HCT116 (cell line): ENCODE results near the gene C1orf167. TPM values are rescaled to one million over a fixed set of nuclear protein-coding genes. Genes with fewer than 3 reads are reported as not detected.

Source experiments
- ATAC-seq: fragments of 200-7000 bp; cut with Tn5 transposase; 2 replicates; pipeline ENCODE4 v1.9.1; 2020; ENCODE audit warnings: mild to moderate bottlenecking, moderate library complexity
- BruUV-seq: library from RNA; stranded (reverse); fragments of 400-500 nt; replicated peaks from 2 replicates; lab custom pipeline; 2021; lab: Mats Ljungman, UMichigan
- CTCF ChIA-PET: fragments of 300-600 bp; sonication (Branson Sonifier 250); formaldehyde crosslinking; loops from one replicate; lab custom pipeline; 2021; ENCODE audit warnings: antibody characterized with exemption; lab: Charles Lee
- POLR2A ChIA-PET: fragments of 300-600, 350-600 bp; sonication (Branson Sonifier 250); formaldehyde crosslinking; loops from one replicate; lab custom pipeline; 2021; ENCODE audit warnings: antibody characterized with exemption; lab: Charles Lee
- RAD21 ChIA-PET, 2 experiments: fragments of 300-600 bp; sonication (Branson Sonifier 250); formaldehyde crosslinking; loops; one replicate each; lab custom pipeline; 2023; ENCODE audit warnings: low total read pairs in 2 of 2; ENCODE audit not compliant: uncharacterized antibody in 2 of 2, unreplicated experiment in 2 of 2, low non-redundant PET in 1 of 2; lab: Charles Lee
- DNase-seq: peaks from one replicate; pipeline ENCODE4 v3.0.0-alpha.2; 2010; ENCODE audit warnings: low read depth, low spot score
- H2AFZ ChIP-seq: fragments of 200-600 bp; shearing (Covaris generic), sonication (generic); 2 replicates; pipeline ENCODE4 v1.6.1; 2017; ENCODE audit warnings: low read depth, mixed run types, mixed read lengths, antibody characterized with exemption, low read length; ENCODE audit not compliant: poor library complexity, severe bottlenecking
- H3K27ac ChIP-seq: 2 replicates; pipeline ENCODE4 v1.5.1; 2012; ENCODE audit warnings: low read depth, low read length
- H3K27me3 ChIP-seq: fragments of 200-600 bp; sonication (generic); 2 replicates; pipeline ENCODE4 v1.6.1; 2016; ENCODE audit warnings: mixed run types, low read length, mixed read lengths; ENCODE audit not compliant: insufficient read depth
- H3K36me3 ChIP-seq, 2 experiments: fragments of 200-500 bp in 1 of 2; fragments of 200-600 bp in 1 of 2; sonication (Bioruptor generic) in 1 of 2; sonication (generic) in 1 of 2; 2 replicates each; pipeline versions ENCODE4 v1.5.1 to v1.6.1; 2014 to 2016; ENCODE audit warnings: low read length in 2 of 2, inconsistent platforms in 1 of 2, mixed read lengths in 1 of 2, mixed run types in 1 of 2; ENCODE audit not compliant: insufficient read depth in 2 of 2, control insufficient read depth in 1 of 2
- H3K4me1 ChIP-seq, 2 experiments: fragments of 200-600 bp in 1 of 2; sonication (generic) in 1 of 2; 2 replicates each; pipeline versions ENCODE4 v1.5.1 to v1.6.1; 2012 to 2017; ENCODE audit warnings: low read length in 2 of 2, inconsistent platforms in 1 of 2, mild to moderate bottlenecking in 1 of 2, mixed read lengths in 1 of 2, mixed run types in 1 of 2, moderate library complexity in 1 of 2; ENCODE audit not compliant: insufficient read depth in 2 of 2, control insufficient read depth in 1 of 2
- H3K4me2 ChIP-seq: fragments of 200-600 bp; sonication (generic); 2 replicates; pipeline ENCODE4 v1.6.1; 2017; ENCODE audit warnings: mixed run types, low read length, mixed read lengths
- H3K4me3 ChIP-seq, 2 experiments: fragments of 200-600 bp in 1 of 2; sonication (generic) in 1 of 2; replicated peaks in 1 of 2; 2 replicates each; pipeline ENCODE4 v1.5.1; 2011 to 2016; ENCODE audit warnings: low read length in 2 of 2, control low read depth in 1 of 2, low read depth in 1 of 2, mild to moderate bottlenecking in 1 of 2, mixed read lengths in 1 of 2, mixed run types in 1 of 2
- H3K79me2 ChIP-seq: fragments of 200-600 bp; sonication (generic); 2 replicates; pipeline ENCODE4 v1.6.1; 2017; ENCODE audit warnings: mild to moderate bottlenecking, mixed run types, low read length, moderate library complexity, mixed read lengths; ENCODE audit not compliant: insufficient read depth
- H3K9ac ChIP-seq: fragments of 200-600 bp; sonication (generic); 2 replicates; pipeline ENCODE4 v1.6.1; 2016; ENCODE audit warnings: low read length, mixed read lengths
- H3K9me2 ChIP-seq: fragments of 200-600 bp; sonication (generic), shearing (Covaris generic); 2 replicates; pipeline ENCODE4 v1.6.1; 2017; ENCODE audit warnings: mixed run types, mild to moderate bottlenecking, moderate library complexity; ENCODE audit not compliant: insufficient read depth
- H3K9me3 ChIP-seq, 2 experiments: fragments of 200-500 bp in 1 of 2; fragments of 200-600 bp in 1 of 2; sonication (Bioruptor generic) in 1 of 2; sonication (generic) in 1 of 2; 2 replicates each; pipeline ENCODE4 v1.6.1; 2014 to 2017; ENCODE audit warnings: low read length in 2 of 2, mixed read lengths in 2 of 2, inconsistent platforms in 1 of 2, low read depth in 1 of 2, mild to moderate bottlenecking in 1 of 2, mixed run types in 1 of 2, moderate library complexity in 1 of 2; ENCODE audit not compliant: control insufficient read depth in 1 of 2, insufficient read depth in 1 of 2
- H4K20me1 ChIP-seq: fragments of 200-600 bp; sonication (generic), shearing (Covaris generic); 2 replicates; pipeline ENCODE4 v1.6.1; 2017; ENCODE audit warnings: mixed run types, mild to moderate bottlenecking, moderate library complexity; ENCODE audit not compliant: insufficient read depth
- ATF3 ChIP-seq: IDR thresholded peaks from 2 replicates; pipeline ENCODE4 v1.6.1; 2012
- CBX3 ChIP-seq: IDR thresholded peaks from 2 replicates; pipeline ENCODE4 v1.6.1; 2012; ENCODE audit warnings: low read depth
- CEBPB ChIP-seq: IDR thresholded peaks from 2 replicates; pipeline ENCODE4 v1.6.1; 2012; ENCODE audit warnings: low read depth
- EGR1 ChIP-seq: IDR thresholded peaks from 2 replicates; pipeline ENCODE4 v1.6.1; 2012; ENCODE audit warnings: low read depth
- ELF1 ChIP-seq: IDR thresholded peaks from 2 replicates; pipeline ENCODE4 v1.6.1; 2012; ENCODE audit warnings: low read depth, borderline replicate concordance
- EZH2 ChIP-seq: fragments of 200-600 bp; sonication (generic); IDR thresholded peaks from 2 replicates; pipeline ENCODE4 v1.6.1; 2017; ENCODE audit warnings: antibody characterized with exemption, mixed run types
- FOSL1 ChIP-seq: IDR thresholded peaks from 2 replicates; pipeline ENCODE4 v1.6.1; 2012; ENCODE audit warnings: low read depth
- JUND ChIP-seq: IDR thresholded peaks from 2 replicates; pipeline ENCODE4 v1.6.1; 2012
- MAX ChIP-seq: IDR thresholded peaks from 2 replicates; pipeline ENCODE4 v1.6.1; 2012
- POLR2A ChIP-seq: IDR thresholded peaks from 2 replicates; pipeline ENCODE4 v1.7.0; 2011; ENCODE audit warnings: borderline replicate concordance; ENCODE audit not compliant: insufficient read depth, insufficient read length; ENCODE audit errors: extremely low read depth
- POLR2AphosphoS5 ChIP-seq: IDR thresholded peaks from 2 replicates; pipeline ENCODE4 v1.6.1; 2011; ENCODE audit warnings: mild to moderate bottlenecking, low read depth, low read length, moderate library complexity
- RAD21 ChIP-seq: IDR thresholded peaks from 2 replicates; pipeline ENCODE4 v1.6.1; 2012; ENCODE audit warnings: low read depth, mild to moderate bottlenecking
- REST ChIP-seq: IDR thresholded peaks from 2 replicates; pipeline ENCODE4 v1.6.1; 2012; ENCODE audit warnings: low read depth
- SIN3A ChIP-seq: IDR thresholded peaks from 2 replicates; pipeline ENCODE4 v1.6.1; 2012; ENCODE audit warnings: low read depth
- TCF7L2 ChIP-seq: IDR thresholded peaks from 2 replicates; pipeline ENCODE4 v1.7.0; 2011; ENCODE audit warnings: borderline replicate concordance, inconsistent platforms; ENCODE audit not compliant: insufficient read depth, insufficient read length; ENCODE audit errors: extremely low read depth
- ZBTB33 ChIP-seq: IDR thresholded peaks from 2 replicates; pipeline ENCODE4 v1.6.1; 2011; ENCODE audit warnings: mild to moderate bottlenecking, low read length, moderate library complexity; ENCODE audit not compliant: insufficient replicate concordance; ENCODE audit errors: extremely low read depth
- ZFX ChIP-seq: fragments of 450-650 bp; IDR thresholded peaks from 2 replicates; pipeline ENCODE4 v1.6.1; 2017
- ZNF274 ChIP-seq: fragments of 200-500 bp; sonication (Bioruptor generic); IDR thresholded peaks from 2 replicates; pipeline ENCODE4 v1.6.1; 2014; ENCODE audit warnings: mild to moderate bottlenecking, low read depth, low read length, inconsistent platforms
- intact Hi-C: fragments of 100-400 bp; cut with micrococcal nuclease; formaldehyde crosslinking; loops from 2 replicates; pipeline ENCODE4 v1.10.0; 2022
- total RNA-seq: library from RNA; stranded (reverse); gene quantifications from one replicate; pipeline ENCODE4 v1.2.1, GENCODE V29; 2021; ENCODE audit not compliant: unreplicated experiment

The C1orf167 gene
- total RNA-seq, 1 experiment from 2014 or later: 0.12 TPM

- TF ChIP-seq TCF7L2 (no peak), ZFX (no peak), SIN3A (no peak), ATF3 (no peak), FOSL1 (no peak), EGR1 (no peak), CEBPB (no peak), EZH2 (no peak)
- TF ChIP-seq, all 23 proteins: peak for 0
Measured at GRCh38 chr1:11833497-11833896, 71.5 kb downstream of the C1orf167 start (continued).

GRCh38 chr1:11833900-11834299, 71.9 kb downstream of the C1orf167 start:
- RAD21 ChIA-PET: no interaction called here
- DNase-seq (no peak), ATAC-seq (no peak)
- intact Hi-C loops: loop anchor here (10.0 kb wide), 2 partner anchors 371 to 799 kb away; no protein-coding TSS in a partner anchor
- TF ChIP-seq MAX (no peak), EGR1 (no peak), ZBTB33 (no peak), POLR2A (no peak), RAD21 (no peak), ELF1 (no peak), POLR2AphosphoS5 (no peak), REST (no peak), EZH2 (no peak), FOSL1 (no peak), SIN3A (no peak), ZFX (no peak), JUND (no peak), CEBPB (no peak), ZNF274 (no peak), CBX3 (no peak)
- CTCF ChIA-PET: no interaction called here
- Histone ChIP-seq H3K36me3 (peaks cover 5 to 15% of the 10 kb centered on the region in 2 experiments; a peak in 2 of 4 replicates), H3K4me1 (no peaks in the 10 kb centered on the region), H3K79me2 (no peaks in the 10 kb centered on the region), H3K4me2 (no peak overlapping the region), H3K27me3 (no peaks in the 10 kb centered on the region), H3K27ac (no peak overlapping the region), H3K9me2 (no peaks in the 10 kb centered on the region), H3K4me3 (no peak overlapping the region), H4K20me1 (no peaks in the 10 kb centered on the region), H3K9ac (no peak overlapping the region), H2AFZ (no peak overlapping the region), H3K9me3 (no peaks in the 10 kb centered on the region)
- BruUV-seq: no TSS peak
- POLR2A ChIA-PET: no interaction called here
